SK-N-SH (cell line): ENCODE data around the gene ZDHHC21. TPM values are rescaled to one million over a fixed set of nuclear protein-coding genes. Genes with fewer than 3 reads are reported as not detected.
A peak's percentile ranks its signal among the peaks of the same experiment; 100 is the strongest.

Experiments
- CTCF ChIA-PET: fragments of 300-600, 350-600 bp; formaldehyde crosslinking; extraction: SDS; loops from one replicate; lab custom pipeline; 2021; lab: Yijun Ruan, JAX
- POLR2A ChIA-PET: fragments of 350-600 bp; sonication (Branson Sonifier 250); formaldehyde crosslinking; extraction: SDS; loops from one replicate; lab custom pipeline; 2020; ENCODE audit warnings: antibody characterized with exemption, inconsistent platforms; lab: Yijun Ruan, JAX
- DNase-seq: peaks from one replicate; pipeline ENCODE4 v3.0.0; 2012
- H2AFZ ChIP-seq: fragments of 200-600 bp; sonication (generic); 2 replicates; pipeline ENCODE4 v1.8.1; 2016; ENCODE audit warnings: antibody characterized with exemption, mild to moderate bottlenecking, low read depth
- H3F3A ChIP-seq: fragments of 200-600 bp; sonication (generic); replicated peaks from 2 replicates; pipeline ENCODE3; 2016; ENCODE audit warnings: antibody characterized with exemption, mild to moderate bottlenecking; ENCODE audit not compliant: insufficient read depth
- H3K27ac ChIP-seq, 2 experiments: fragments of 200-500 bp in 1 of 2; fragments of 200-600 bp in 1 of 2; sonication (Bioruptor generic) in 1 of 2; sonication (generic), shearing (Covaris generic) in 1 of 2; 2 replicates each; pipeline versions ENCODE4 v1.5.1 to v1.6.1; 2014 to 2016; ENCODE audit warnings: low read depth in 2 of 2, inconsistent platforms in 1 of 2, low read length in 1 of 2, mild to moderate bottlenecking in 1 of 2, mixed read lengths in 1 of 2
- H3K27me3 ChIP-seq: fragments of 200-600 bp; sonication (generic), shearing (Covaris generic); 2 replicates; pipeline ENCODE4 v1.6.1; 2016; ENCODE audit warnings: mixed run types; ENCODE audit not compliant: insufficient read depth
- H3K36me3 ChIP-seq, 2 experiments: fragments of 200-500 bp in 1 of 2; fragments of 200-600 bp in 1 of 2; sonication (Bioruptor generic) in 1 of 2; sonication (generic) in 1 of 2; replicated peaks in 1 of 2; 2 replicates each; pipeline versions ENCODE3 to v1.5.1; 2014 to 2016; ENCODE audit warnings: low read length in 1 of 2, mild to moderate bottlenecking in 1 of 2; ENCODE audit not compliant: insufficient read depth in 2 of 2, control insufficient read depth in 1 of 2
- H3K4me1 ChIP-seq, 2 experiments: fragments of 200-500 bp in 1 of 2; fragments of 200-600 bp in 1 of 2; sonication (Bioruptor generic) in 1 of 2; sonication (generic), shearing (Covaris generic) in 1 of 2; 2 replicates each; pipeline versions ENCODE4 v1.5.1 to v1.6.1; 2014 to 2016; ENCODE audit warnings: low read depth in 1 of 2, low read length in 1 of 2, mixed run types in 1 of 2; ENCODE audit not compliant: insufficient read depth in 2 of 2, control insufficient read depth in 1 of 2
- H3K4me2 ChIP-seq: fragments of 200-600 bp; sonication (generic), shearing (Covaris generic); 2 replicates; pipeline ENCODE4 v1.6.1; 2017; ENCODE audit warnings: mixed run types
- H3K4me3 ChIP-seq, 2 experiments: fragments of 200-500 bp in 1 of 2; fragments of 200-600 bp in 1 of 2; sonication (Bioruptor generic) in 1 of 2; sonication (generic), shearing (Covaris generic) in 1 of 2; 2 replicates each; pipeline versions ENCODE4 v1.5.1 to v1.8.1; 2014 to 2016; ENCODE audit warnings: low read depth in 2 of 2, inconsistent platforms in 1 of 2, low read length in 1 of 2, mild to moderate bottlenecking in 1 of 2, mixed read lengths in 1 of 2, moderate library complexity in 1 of 2
- H3K79me2 ChIP-seq: fragments of 200-600 bp; sonication (generic); 2 replicates; pipeline ENCODE4 v1.8.1; 2017; ENCODE audit warnings: mild to moderate bottlenecking; ENCODE audit not compliant: insufficient read depth
- H3K9ac ChIP-seq: fragments of 200-600 bp; sonication (generic); 2 replicates; pipeline ENCODE4 v1.6.1; 2017; ENCODE audit warnings: mixed run types
- H3K9me2 ChIP-seq: fragments of 200-600 bp; sonication (generic); 2 replicates; pipeline ENCODE4 v1.6.1; 2017; ENCODE audit warnings: mixed run types
- H3K9me3 ChIP-seq: fragments of 200-600 bp; sonication (generic); 2 replicates; pipeline ENCODE4 v1.6.1; 2017; ENCODE audit warnings: mixed run types, mild to moderate bottlenecking, moderate library complexity
- H4K20me1 ChIP-seq: fragments of 200-600 bp; sonication (generic); 2 replicates; pipeline ENCODE4 v1.6.1; 2017; ENCODE audit warnings: mild to moderate bottlenecking, mixed run types; ENCODE audit not compliant: insufficient read depth
- ELF1 ChIP-seq: IDR thresholded peaks from 2 replicates; pipeline ENCODE4 v1.4.0; 2012
- FOXM1 ChIP-seq: IDR thresholded peaks from 2 replicates; pipeline ENCODE4 v1.4.0; 2012; ENCODE audit warnings: low read depth, mild to moderate bottlenecking
- GABPA ChIP-seq: IDR thresholded peaks from 2 replicates; pipeline ENCODE4 v1.4.0; 2012; ENCODE audit warnings: low read depth, mild to moderate bottlenecking
- IRF3 ChIP-seq: fragments of 150-350 bp; IDR thresholded peaks from 2 replicates; pipeline ENCODE4 v1.6.1; 2016; ENCODE audit warnings: mild to moderate bottlenecking, low read depth, low read length
- JUND ChIP-seq: IDR thresholded peaks from 2 replicates; pipeline ENCODE4 v1.4.0; 2012
- MAX ChIP-seq: IDR thresholded peaks from 2 replicates; pipeline ENCODE4 v1.4.0; 2012; ENCODE audit warnings: low read depth
- MEF2A ChIP-seq: IDR thresholded peaks from 2 replicates; pipeline ENCODE4 v1.4.0; 2012; ENCODE audit warnings: low read depth, borderline replicate concordance
- NFIC ChIP-seq: IDR thresholded peaks from 2 replicates; pipeline ENCODE4 v1.4.0; 2012; ENCODE audit warnings: borderline replicate concordance
- NRF1 ChIP-seq: IDR thresholded peaks from 2 replicates; pipeline ENCODE4 v1.6.1; 2012; ENCODE audit warnings: low read depth, mild to moderate bottlenecking, low read length
- RCOR1 ChIP-seq: fragments of 150-350 bp; IDR thresholded peaks from 2 replicates; pipeline ENCODE4 v1.6.1; 2017; ENCODE audit warnings: antibody characterized with exemption, low read length
- RFX5 ChIP-seq: IDR thresholded peaks from 2 replicates; pipeline ENCODE4 v1.6.1; 2012; ENCODE audit warnings: mild to moderate bottlenecking, improper control_type of control experiment, low read length
- SIN3A ChIP-seq: IDR thresholded peaks from 2 replicates; pipeline ENCODE4 v1.6.1; 2012; ENCODE audit warnings: low read depth, mild to moderate bottlenecking, low read length, moderate library complexity, borderline replicate concordance
- USF1 ChIP-seq: IDR thresholded peaks from 2 replicates; pipeline ENCODE4 v1.4.0; 2012; ENCODE audit warnings: low read depth, borderline replicate concordance
- USF2 ChIP-seq: fragments of 150-350 bp; IDR thresholded peaks from 2 replicates; pipeline ENCODE4 v1.6.1; 2017; ENCODE audit warnings: antibody characterized with exemption, low read length, low read depth, borderline replicate concordance
- ZBTB33 ChIP-seq: IDR thresholded peaks from 2 replicates; pipeline ENCODE4 v1.4.0; 2012; ENCODE audit warnings: low read depth, borderline replicate concordance
- WGBS: methylation state at CpG from one replicate; pipeline ENCODE4 v1.1.6; 2017; ENCODE audit warnings: low lambda C conversion rate; 5-methylcytosine and 5-hydroxymethylcytosine counted together
- polyA plus RNA-seq, 3 experiments: library from polyadenylated mRNA; depleted of rRNA; stranded (reverse); fragments of >200 nt; gene quantifications; 2 replicates each; pipeline ENCODE4 v1.2.3, GENCODE V29; 2012

The ZDHHC21 gene
- polyA plus RNA-seq, 1 of the 3 experiments (the other 2 are of a cell fraction) = 2.9 TPM

GRCh38 chr9:14627513-14627912 lies 65.7 kb downstream of the ZDHHC21 start:
- H3K27ac ChIP-seq = no peak overlapping the region
- no peak overlapping the region for H2AFZ ChIP-seq
- no peak for TF ChIP-seq USF1
- no peak for TF ChIP-seq ZBTB33
- no peak for TF ChIP-seq ELF1
- no peak for TF ChIP-seq USF2
- no peak for TF ChIP-seq JUND
- no peak for TF ChIP-seq MEF2A
- TF ChIP-seq NRF1 = no peak
- TF ChIP-seq NFIC = no peak
- TF ChIP-seq IRF3 = no peak
- TF ChIP-seq MAX = no peak
- TF ChIP-seq RFX5 = no peak
- TF ChIP-seq SIN3A = no peak
- TF ChIP-seq GABPA = no peak
- TF ChIP-seq FOXM1 = no peak
- TF ChIP-seq RCOR1 = no peak
- TF ChIP-seq, all 33 proteins: peak for 0
- H3K4me2 ChIP-seq = no peak overlapping the region
- DNase-seq = peak; percentile 6
- H3F3A ChIP-seq = no peaks in the 10 kb centered on the region
- 90% methylated on average over 1 of the region's 1 CpG for WGBS
- ChIA-PET CTCF (interaction anchor here (0.7 to 3.0 kb wide), 8 partner anchors 10 to 198 kb away, joined by 3 to 13 read pairs (median 3); no protein-coding TSS in a partner anchor), POLR2A (no interaction called here)
- no peaks in the 10 kb centered on the region for H4K20me1 ChIP-seq
- H3K9me2 ChIP-seq = no peaks in the 10 kb centered on the region
- H3K27me3 ChIP-seq = no peaks in the 10 kb centered on the region
- H3K9ac ChIP-seq = no peak overlapping the region
- no peak overlapping the region for H3K4me3 ChIP-seq
- H3K36me3 ChIP-seq = peaks cover 12 to 13% of the 10 kb centered on the region in 2 experiments
- H3K79me2 ChIP-seq = no peaks in the 10 kb centered on the region
- peaks cover 0 to 7% of the 10 kb centered on the region in 2 experiments; a peak in 2 of 4 replicates for H3K4me1 ChIP-seq
- no peaks in the 10 kb centered on the region for H3K9me3 ChIP-seq
